HL-60 (cell line): ENCODE data around the gene RBFOX2.

Experiments used
- CTCF ChIP-seq: IDR thresholded peaks from one replicate; pipeline ENCODE4 v1.5.1; 2011; ENCODE audit warnings: low read length, control low read depth, inconsistent platforms; ENCODE audit not compliant: insufficient read depth
- REST ChIP-seq: IDR thresholded peaks from 2 replicates; pipeline ENCODE4 v1.6.1; 2012; ENCODE audit warnings: low read depth; ENCODE audit not compliant: insufficient replicate concordance
- SPI1 ChIP-seq: IDR thresholded peaks from 2 replicates; pipeline ENCODE4 v1.6.1; 2012; ENCODE audit warnings: low read depth, mild to moderate bottlenecking, borderline replicate concordance

- TF ChIP-seq SPI1 = no peak
- no peak for TF ChIP-seq CTCF
- TF ChIP-seq REST = no peak
Observed at GRCh38 chr22:35905894-35906293, 122.7 kb downstream of the RBFOX2 start.
